ENCODE results near the gene PAX9. TPM values are rescaled to one million over a fixed set of nuclear protein-coding genes. Genes with fewer than 3 reads are reported as not detected.

PAX9 gene
- total RNA-seq, 1 experiment from 2014 or later, result not detected

GRCh38 chr14:36663404-36664321, 2.0 kb downstream of the PAX9 start:
- H4K20me1 ChIP-seq (ENCODE audit: insufficient read depth, low read depth, low read length), result no peaks in the 10 kb centered on the region
- no peaks in the 10 kb centered on the region for H3K79me2 ChIP-seq (ENCODE audit: low read length)
- H2AFZ ChIP-seq (ENCODE audit: low read length), result no peak overlapping the region
- H3K4me2 ChIP-seq (ENCODE audit: low read depth, low read length, poor library complexity, severe bottlenecking), result no peak overlapping the region
- no peak overlapping the region for H3K9ac ChIP-seq (ENCODE audit: low read length)
- H3K4me1 ChIP-seq (ENCODE audit: low read length), result peaks cover 10% of the 10 kb centered on the region
- H3K9me2 ChIP-seq (replicated peaks; ENCODE audit: insufficient read depth, low read length), result no peaks in the 10 kb centered on the region
- no peaks in the 10 kb centered on the region for H3K9me3 ChIP-seq (ENCODE audit: low read length)
- no peak overlapping the region for H3K27ac ChIP-seq (ENCODE audit: low read length)
- no peak overlapping the region for H3K4me3 ChIP-seq (ENCODE audit: low read length)
- H3K36me3 ChIP-seq (ENCODE audit: insufficient read depth, low read length), result no peaks in the 10 kb centered on the region
- no peak for DNase-seq
- no peaks in the 10 kb centered on the region for H3K27me3 ChIP-seq (ENCODE audit: low read length)

- Histone ChIP-seq H3K79me2 (ENCODE audit: low read length) (no peaks in the 10 kb centered on the region), H3K9ac (ENCODE audit: low read length) (no peak overlapping the region), H3K27me3 (ENCODE audit: low read length) (no peaks in the 10 kb centered on the region), H3K27ac (ENCODE audit: low read length) (no peak overlapping the region), H3K4me2 (ENCODE audit: low read depth, low read length, poor library complexity, severe bottlenecking) (no peak overlapping the region), H3K36me3 (ENCODE audit: insufficient read depth, low read length) (no peaks in the 10 kb centered on the region), H3K4me3 (ENCODE audit: low read length) (no peak overlapping the region), H3K4me1 (ENCODE audit: low read length) (peaks cover 10% of the 10 kb centered on the region), H3K9me2 (replicated peaks; ENCODE audit: insufficient read depth, low read length) (no peaks in the 10 kb centered on the region), H3K9me3 (ENCODE audit: low read length) (no peaks in the 10 kb centered on the region), H2AFZ (ENCODE audit: low read length) (no peak overlapping the region), H4K20me1 (ENCODE audit: insufficient read depth, low read depth, low read length) (no peaks in the 10 kb centered on the region)
- DNase-seq, result no peak
Observed at GRCh38 chr14:36664322-36665193, 2.9 kb downstream of the PAX9 start.

GRCh38 chr14:36665887-36666415, 4.3 kb downstream of the PAX9 start:
- DNase-seq, result no peak
- Histone ChIP-seq H3K9me3 (ENCODE audit: low read length) (no peaks in the 10 kb centered on the region), H3K27ac (ENCODE audit: low read length) (no peak overlapping the region), H3K9ac (ENCODE audit: low read length) (no peak overlapping the region), H3K79me2 (ENCODE audit: low read length) (no peaks in the 10 kb centered on the region), H3K4me1 (ENCODE audit: low read length) (no peaks in the 10 kb centered on the region), H2AFZ (ENCODE audit: low read length) (no peak overlapping the region), H3K4me3 (ENCODE audit: low read length) (no peak overlapping the region), H3K27me3 (ENCODE audit: low read length) (no peaks in the 10 kb centered on the region), H3K9me2 (replicated peaks; ENCODE audit: insufficient read depth, low read length) (no peaks in the 10 kb centered on the region), H3K36me3 (ENCODE audit: insufficient read depth, low read length) (no peaks in the 10 kb centered on the region), H3K4me2 (ENCODE audit: low read depth, low read length, poor library complexity, severe bottlenecking) (no peak overlapping the region), H4K20me1 (ENCODE audit: insufficient read depth, low read depth, low read length) (no peaks in the 10 kb centered on the region)

- Histone ChIP-seq H3K9ac (ENCODE audit: low read length) (no peak overlapping the region), H3K79me2 (ENCODE audit: low read length) (no peaks in the 10 kb centered on the region), H3K4me3 (ENCODE audit: low read length) (no peak overlapping the region), H3K36me3 (ENCODE audit: insufficient read depth, low read length) (no peaks in the 10 kb centered on the region), H4K20me1 (ENCODE audit: insufficient read depth, low read depth, low read length) (no peaks in the 10 kb centered on the region), H3K4me2 (ENCODE audit: low read depth, low read length, poor library complexity, severe bottlenecking) (no peak overlapping the region), H3K27me3 (ENCODE audit: low read length) (no peaks in the 10 kb centered on the region), H3K9me3 (ENCODE audit: low read length) (no peaks in the 10 kb centered on the region), H3K27ac (ENCODE audit: low read length) (no peak overlapping the region), H3K9me2 (replicated peaks; ENCODE audit: insufficient read depth, low read length) (no peaks in the 10 kb centered on the region), H3K4me1 (ENCODE audit: low read length) (no peaks in the 10 kb centered on the region), H2AFZ (ENCODE audit: low read length) (no peak overlapping the region)
- no peak for DNase-seq
Observed at GRCh38 chr14:36666416-36667206, 5.0 kb downstream of the PAX9 start.

- H3K9ac ChIP-seq (ENCODE audit: low read length), result no peak overlapping the region
- H3K36me3 ChIP-seq (ENCODE audit: insufficient read depth, low read length), result no peaks in the 10 kb centered on the region
- H3K9me2 ChIP-seq (replicated peaks; ENCODE audit: insufficient read depth, low read length), result no peaks in the 10 kb centered on the region
- no peaks in the 10 kb centered on the region for H3K4me1 ChIP-seq (ENCODE audit: low read length)
- no peak overlapping the region for H2AFZ ChIP-seq (ENCODE audit: low read length)
- H3K4me3 ChIP-seq (ENCODE audit: low read length), result no peak overlapping the region
- no peaks in the 10 kb centered on the region for H4K20me1 ChIP-seq (ENCODE audit: insufficient read depth, low read depth, low read length)
- H3K4me2 ChIP-seq (ENCODE audit: low read depth, low read length, poor library complexity, severe bottlenecking), result no peak overlapping the region
- H3K27me3 ChIP-seq (ENCODE audit: low read length), result no peaks in the 10 kb centered on the region
- no peaks in the 10 kb centered on the region for H3K79me2 ChIP-seq (ENCODE audit: low read length)
- no peaks in the 10 kb centered on the region for H3K9me3 ChIP-seq (ENCODE audit: low read length)
- no peak for DNase-seq
- no peak overlapping the region for H3K27ac ChIP-seq (ENCODE audit: low read length)
Observed at GRCh38 chr14:36667679-36668078, 6.0 kb downstream of the PAX9 start.

- no peaks in the 10 kb centered on the region for H4K20me1 ChIP-seq (ENCODE audit: insufficient read depth, low read depth, low read length)
- H3K9ac ChIP-seq (ENCODE audit: low read length), result no peak overlapping the region
- H3K9me2 ChIP-seq (replicated peaks; ENCODE audit: insufficient read depth, low read length), result no peaks in the 10 kb centered on the region
- no peak overlapping the region for H3K4me3 ChIP-seq (ENCODE audit: low read length)
- H3K79me2 ChIP-seq (ENCODE audit: low read length), result no peaks in the 10 kb centered on the region
- H3K9me3 ChIP-seq (ENCODE audit: low read length), result no peaks in the 10 kb centered on the region
- H3K4me2 ChIP-seq (ENCODE audit: low read depth, low read length, poor library complexity, severe bottlenecking), result no peak overlapping the region
- no peak overlapping the region for H3K27ac ChIP-seq (ENCODE audit: low read length)
- DNase-seq, result no peak
- H3K36me3 ChIP-seq (ENCODE audit: insufficient read depth, low read length), result no peaks in the 10 kb centered on the region
- peaks cover 20% of the 10 kb centered on the region for H3K4me1 ChIP-seq (ENCODE audit: low read length)
- no peak overlapping the region for H2AFZ ChIP-seq (ENCODE audit: low read length)
- H3K27me3 ChIP-seq (ENCODE audit: low read length), result no peaks in the 10 kb centered on the region
Observed at GRCh38 chr14:36671149-36671548, 9.5 kb downstream of the PAX9 start.

- no peaks in the 10 kb centered on the region for H3K79me2 ChIP-seq (ENCODE audit: low read length)
- H3K9me3 ChIP-seq (ENCODE audit: low read length), result no peaks in the 10 kb centered on the region
- no peak overlapping the region for H3K4me3 ChIP-seq (ENCODE audit: low read length)
- no peaks in the 10 kb centered on the region for H3K9me2 ChIP-seq (replicated peaks; ENCODE audit: insufficient read depth, low read length)
- no peak overlapping the region for H3K4me2 ChIP-seq (ENCODE audit: low read depth, low read length, poor library complexity, severe bottlenecking)
- no peak for DNase-seq
- no peak overlapping the region for H3K9ac ChIP-seq (ENCODE audit: low read length)
- H2AFZ ChIP-seq (ENCODE audit: low read length), result no peak overlapping the region
- H3K27me3 ChIP-seq (ENCODE audit: low read length), result no peaks in the 10 kb centered on the region
- no peaks in the 10 kb centered on the region for H3K36me3 ChIP-seq (ENCODE audit: insufficient read depth, low read length)
- H3K4me1 ChIP-seq (ENCODE audit: low read length), result peaks cover 20% of the 10 kb centered on the region
- no peak overlapping the region for H3K27ac ChIP-seq (ENCODE audit: low read length)
- H4K20me1 ChIP-seq (ENCODE audit: insufficient read depth, low read depth, low read length), result no peaks in the 10 kb centered on the region
Observed at GRCh38 chr14:36672095-36672494, 10.4 kb downstream of the PAX9 start.
